Gastrocnemius medialis (tissue), 4 donors: ENCODE data around the gene CLCA2.

Experiments used
- POLR2A ChIP-seq, 2 donors: fragments of 450-650 bp; IDR thresholded peaks; one replicate each; pipeline ENCODE4 v1.6.1; 2017; ENCODE audit warnings: antibody characterized with exemption in 2 of 2, mild to moderate bottlenecking in 2 of 2, moderate library complexity in 2 of 2
- TF ChIP-seq, protein P1 (sequence below), 5 experiments: fragments of 450-650 bp in 3 of 5; fragments of 200-600 bp in 2 of 5; sonication (generic) in 2 of 5; IDR thresholded peaks in 4 of 5; conservative IDR thresholded peaks in 1 of 5; 1 replicate in 4 of 5; 2 replicates in 1 of 5; pipeline ENCODE4 v1.5.1; 2016 to 2019; ENCODE audit warnings: antibody characterized with exemption in 5 of 5, mild to moderate bottlenecking in 3 of 5, moderate library complexity in 3 of 5

DNA sequence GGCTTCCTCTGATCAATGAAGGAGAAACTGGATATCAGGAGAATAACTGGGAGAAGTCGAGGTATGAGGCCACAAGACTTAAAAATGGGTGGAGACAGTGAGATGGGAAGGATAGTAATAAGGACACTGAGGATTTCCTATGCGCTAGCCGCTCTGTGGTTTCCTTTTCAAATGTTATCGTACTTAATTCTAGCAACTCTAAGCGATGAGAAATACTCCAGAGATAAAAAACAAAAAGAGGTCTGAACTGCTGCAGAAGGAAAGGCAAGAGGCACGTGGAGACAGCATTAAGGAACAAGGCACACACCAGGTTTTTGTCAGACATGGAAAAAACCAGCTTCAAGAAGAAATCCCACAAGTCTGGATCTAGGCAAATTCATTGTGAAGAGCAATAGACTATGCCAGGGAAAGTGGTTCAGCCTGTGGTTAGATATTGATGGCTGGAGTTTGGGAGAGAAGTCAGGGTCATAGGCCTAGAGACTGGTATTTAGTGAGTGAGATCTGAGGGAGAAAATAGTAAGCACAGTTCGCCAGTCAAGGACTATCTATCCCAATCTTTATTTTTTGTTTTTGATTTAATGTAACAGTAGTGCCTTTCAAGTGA is 5.3 kb downstream of the CLCA2 start:
- TF ChIP-seq, protein P1, sequence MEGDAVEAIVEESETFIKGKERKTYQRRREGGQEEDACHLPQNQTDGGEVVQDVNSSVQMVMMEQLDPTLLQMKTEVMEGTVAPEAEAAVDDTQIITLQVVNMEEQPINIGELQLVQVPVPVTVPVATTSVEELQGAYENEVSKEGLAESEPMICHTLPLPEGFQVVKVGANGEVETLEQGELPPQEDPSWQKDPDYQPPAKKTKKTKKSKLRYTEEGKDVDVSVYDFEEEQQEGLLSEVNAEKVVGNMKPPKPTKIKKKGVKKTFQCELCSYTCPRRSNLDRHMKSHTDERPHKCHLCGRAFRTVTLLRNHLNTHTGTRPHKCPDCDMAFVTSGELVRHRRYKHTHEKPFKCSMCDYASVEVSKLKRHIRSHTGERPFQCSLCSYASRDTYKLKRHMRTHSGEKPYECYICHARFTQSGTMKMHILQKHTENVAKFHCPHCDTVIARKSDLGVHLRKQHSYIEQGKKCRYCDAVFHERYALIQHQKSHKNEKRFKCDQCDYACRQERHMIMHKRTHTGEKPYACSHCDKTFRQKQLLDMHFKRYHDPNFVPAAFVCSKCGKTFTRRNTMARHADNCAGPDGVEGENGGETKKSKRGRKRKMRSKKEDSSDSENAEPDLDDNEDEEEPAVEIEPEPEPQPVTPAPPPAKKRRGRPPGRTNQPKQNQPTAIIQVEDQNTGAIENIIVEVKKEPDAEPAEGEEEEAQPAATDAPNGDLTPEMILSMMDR (IDR thresholded peaks at IDR 0.05 in 4 of 5, conservative IDR thresholded peaks at IDR 0.05 in 1 of 5): no peak
- no peak for TF ChIP-seq POLR2A (IDR thresholded peaks at IDR 0.05)
